Activated naive CD8-positive, alpha-beta T cell (primary cell): ENCODE results near the gene BIN1.
A peak's percentile ranks its signal among the peaks of the same experiment; 100 is the strongest.

Experiments used
- H3K27ac Mint-ChIP-seq: one replicate; pipeline ENCODE4 v1.8.0; 2021; ENCODE audit warnings: mixed read lengths
- H3K27me3 Mint-ChIP-seq: one replicate; pipeline ENCODE4 v1.8.0; 2021; ENCODE audit warnings: mixed read lengths
- H3K36me3 Mint-ChIP-seq: one replicate; pipeline ENCODE4 v1.8.0; 2021; ENCODE audit warnings: mixed read lengths
- H3K4me1 Mint-ChIP-seq: one replicate; pipeline ENCODE4 v1.8.0; 2021; ENCODE audit warnings: low read depth, mixed read lengths
- H3K4me3 Mint-ChIP-seq: one replicate; pipeline ENCODE4 v1.8.0; 2021; ENCODE audit warnings: mild to moderate bottlenecking, mixed read lengths
- H3K9me3 Mint-ChIP-seq: one replicate; pipeline ENCODE4 v1.8.0; 2021; ENCODE audit warnings: low read depth, mixed read lengths

Gene BIN1

DNA sequence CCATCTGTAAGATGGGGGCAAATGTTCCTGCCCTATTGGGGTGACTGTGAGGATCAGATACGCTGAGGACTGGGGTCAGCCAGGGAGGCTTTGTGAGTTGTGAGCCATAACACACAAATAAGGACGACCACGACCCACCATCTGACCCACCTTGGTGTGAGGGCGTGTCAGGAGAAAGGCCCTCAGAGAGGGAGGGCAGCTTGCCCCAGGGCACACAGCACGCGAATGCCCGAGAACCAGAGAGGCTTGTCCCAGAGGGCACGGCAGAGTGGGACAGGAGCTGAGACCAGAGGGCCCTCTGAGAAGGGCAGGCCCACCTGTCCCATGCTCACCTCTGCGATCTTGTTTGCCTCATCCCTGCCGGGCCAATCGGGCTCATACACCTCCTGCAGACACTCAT, 36.7 kb downstream of the BIN1 start:
- Mint-ChIP-seq H3K4me1 (peaks cover 27% of the 10 kb centered on the region), H3K36me3 (peaks cover 2% of the 10 kb centered on the region)

GRCh38 chr2:127069536-127069935, 37.4 kb downstream of the BIN1 start:
- no peak overlapping the region for H3K4me3 Mint-ChIP-seq
- peak overlapping the region; percentile 72 for H3K27ac Mint-ChIP-seq
- H3K36me3 Mint-ChIP-seq = peaks cover 2% of the 10 kb centered on the region
- no peaks in the 10 kb centered on the region for H3K9me3 Mint-ChIP-seq
- no peaks in the 10 kb centered on the region for H3K27me3 Mint-ChIP-seq
- H3K4me1 Mint-ChIP-seq = peaks cover 29% of the 10 kb centered on the region

More for the DNA sequence above, 36.7 kb downstream of the BIN1 start:
- Mint-ChIP-seq H3K4me3 (no peak overlapping the region), H3K27me3 (no peaks in the 10 kb centered on the region), H3K9me3 (no peaks in the 10 kb centered on the region), H3K27ac (peak overlapping the region; percentile 22)

GRCh38 chr2:127069003-127069402, 38.0 kb downstream of the BIN1 start:
- no peaks in the 10 kb centered on the region for H3K9me3 Mint-ChIP-seq
- peaks cover 2% of the 10 kb centered on the region for H3K36me3 Mint-ChIP-seq
- H3K4me3 Mint-ChIP-seq = no peak overlapping the region
- H3K4me1 Mint-ChIP-seq = peaks cover 25% of the 10 kb centered on the region
- H3K27ac Mint-ChIP-seq = peak overlapping the region; percentile 72
- no peaks in the 10 kb centered on the region for H3K27me3 Mint-ChIP-seq

DNA sequence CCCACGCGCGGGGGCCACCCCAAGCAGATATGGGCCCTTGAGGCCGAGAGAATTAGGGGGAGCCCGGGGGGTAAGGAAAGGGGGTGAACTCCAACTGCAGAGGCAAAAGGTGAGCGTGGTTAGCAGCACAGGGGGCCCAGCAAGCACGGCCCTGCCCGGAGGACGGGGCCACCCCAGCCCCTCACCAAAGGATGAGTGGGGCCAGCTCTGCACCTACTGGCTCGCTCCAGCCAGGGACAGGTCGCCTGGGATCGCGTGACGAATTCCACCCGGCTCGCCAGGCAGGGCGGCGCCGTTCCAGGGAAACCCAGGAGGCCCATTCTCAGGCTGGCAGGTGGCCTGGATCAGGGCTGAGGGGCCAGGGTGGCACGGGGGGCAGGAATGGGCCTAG, 38.6 kb downstream of the BIN1 start:
- Mint-ChIP-seq H3K4me1 (peaks cover 24% of the 10 kb centered on the region), H3K27me3 (no peaks in the 10 kb centered on the region), H3K36me3 (peaks cover 2% of the 10 kb centered on the region), H3K4me3 (no peak overlapping the region), H3K27ac (no peak overlapping the region), H3K9me3 (no peaks in the 10 kb centered on the region)

GRCh38 chr2:127067620-127068350, 39.2 kb downstream of the BIN1 start:
- H3K27me3 Mint-ChIP-seq = no peaks in the 10 kb centered on the region
- H3K4me3 Mint-ChIP-seq = no peak overlapping the region
- H3K27ac Mint-ChIP-seq = peak overlapping the region; percentile 36
- H3K4me1 Mint-ChIP-seq = peaks cover 24% of the 10 kb centered on the region
- H3K9me3 Mint-ChIP-seq = no peaks in the 10 kb centered on the region
- peaks cover 2% of the 10 kb centered on the region for H3K36me3 Mint-ChIP-seq

- Mint-ChIP-seq H3K4me3 (no peak overlapping the region), H3K4me1 (peaks cover 20% of the 10 kb centered on the region), H3K27me3 (no peaks in the 10 kb centered on the region), H3K9me3 (no peaks in the 10 kb centered on the region), H3K27ac (peak overlapping the region; percentile 34), H3K36me3 (peaks cover 2% of the 10 kb centered on the region)
Measured at GRCh38 chr2:127066942-127067341, 40.0 kb downstream of the BIN1 start.

- no peak overlapping the region for H3K4me3 Mint-ChIP-seq
- no peak overlapping the region for H3K27ac Mint-ChIP-seq
- peaks cover 2% of the 10 kb centered on the region for H3K36me3 Mint-ChIP-seq
- H3K27me3 Mint-ChIP-seq = no peaks in the 10 kb centered on the region
- peaks cover 16% of the 10 kb centered on the region for H3K4me1 Mint-ChIP-seq
- H3K9me3 Mint-ChIP-seq = no peaks in the 10 kb centered on the region
Measured at GRCh38 chr2:127065940-127066318, 41.0 kb downstream of the BIN1 start.

DNA sequence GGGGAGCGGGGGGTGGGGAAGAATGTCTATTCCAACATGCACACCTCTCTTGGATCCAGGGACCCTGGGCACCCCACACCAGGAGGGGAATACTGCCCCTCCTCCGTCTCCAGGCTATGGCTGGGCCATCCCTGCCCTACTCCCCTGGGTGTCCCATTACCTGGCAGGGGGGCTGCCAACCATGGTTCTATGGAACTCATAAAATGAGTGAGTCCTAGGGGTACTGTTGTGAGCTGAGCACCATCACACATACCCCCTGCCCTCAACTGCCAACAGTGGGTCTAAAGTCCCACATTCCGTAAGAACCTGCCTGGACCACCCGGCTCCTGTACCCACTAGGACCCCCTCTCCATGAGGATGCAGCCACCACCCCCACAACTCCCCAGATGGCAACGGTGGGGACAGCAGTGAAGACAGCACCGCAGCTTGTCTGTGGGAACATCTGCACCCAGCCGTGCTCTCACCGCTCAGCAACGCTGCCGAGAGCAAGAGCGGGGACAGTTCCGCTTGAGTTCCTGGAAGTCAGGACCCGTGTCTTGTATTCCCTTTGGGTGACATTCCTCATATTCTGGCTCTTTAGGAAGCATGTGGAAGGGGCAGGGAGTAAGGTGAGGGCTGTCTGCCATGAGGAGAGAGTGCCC, 41.5 kb downstream of the BIN1 start:
- Mint-ChIP-seq H3K4me3 (no peak overlapping the region), H3K36me3 (peaks cover 2% of the 10 kb centered on the region), H3K27me3 (no peaks in the 10 kb centered on the region), H3K9me3 (no peaks in the 10 kb centered on the region), H3K27ac (peak overlapping the region; percentile 17), H3K4me1 (peaks cover 13% of the 10 kb centered on the region)

GRCh38 chr2:127064642-127065250, 42.2 kb downstream of the BIN1 start:
- Mint-ChIP-seq H3K27ac (peak overlapping the region; percentile 41), H3K4me3 (no peak overlapping the region), H3K36me3 (peaks cover 2% of the 10 kb centered on the region), H3K4me1 (peaks cover 12% of the 10 kb centered on the region), H3K27me3 (no peaks in the 10 kb centered on the region), H3K9me3 (no peaks in the 10 kb centered on the region)

- Mint-ChIP-seq H3K4me1 (peaks cover 12% of the 10 kb centered on the region), H3K9me3 (no peaks in the 10 kb centered on the region), H3K27me3 (no peaks in the 10 kb centered on the region), H3K36me3 (peaks cover 2% of the 10 kb centered on the region), H3K27ac (no peak overlapping the region), H3K4me3 (no peak overlapping the region)
Measured at GRCh38 chr2:127063701-127064590, 43.0 kb downstream of the BIN1 start.

DNA sequence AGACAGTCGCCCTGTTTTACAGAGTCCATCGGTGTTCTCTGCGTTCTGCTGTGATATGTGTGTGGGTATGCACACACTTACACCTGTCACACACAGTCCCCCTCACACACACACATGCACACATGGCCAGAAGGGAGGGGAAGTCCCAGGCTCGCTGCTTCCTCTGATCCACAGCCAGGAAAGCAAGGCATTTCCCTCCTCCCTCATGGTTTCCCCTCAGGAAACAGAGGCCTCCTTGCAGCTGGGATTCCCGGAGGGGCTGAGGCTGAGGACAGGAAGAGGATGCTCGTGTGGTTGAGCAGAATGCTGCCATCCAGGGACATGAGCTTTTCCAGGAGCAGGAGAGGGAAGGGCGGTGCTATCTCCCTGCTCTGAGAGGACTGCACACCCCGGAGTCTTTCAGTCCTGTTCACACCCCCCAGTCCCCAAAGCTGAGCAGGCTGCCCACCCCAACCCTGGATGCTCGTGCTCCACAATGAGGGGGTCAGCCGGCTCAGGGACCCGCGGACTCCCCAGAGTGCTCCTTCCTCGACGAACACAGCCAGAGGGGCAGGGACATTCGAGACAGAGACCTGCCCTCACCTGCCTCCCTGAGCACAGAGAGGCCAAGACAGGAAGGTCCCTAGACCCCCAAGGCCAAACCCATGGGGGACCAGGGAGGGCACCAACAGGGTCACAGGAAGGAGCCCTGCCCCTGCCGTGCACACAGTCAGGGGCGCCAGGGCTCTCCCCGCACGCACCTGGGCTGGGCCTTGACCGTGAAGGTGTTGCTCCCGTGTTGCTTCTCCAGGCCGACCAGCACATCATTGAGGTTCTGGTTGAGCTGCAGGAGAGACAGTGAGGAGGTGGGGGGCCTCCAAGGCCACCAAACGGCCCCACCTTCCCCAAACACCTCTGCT, 45.3 kb downstream of the BIN1 start:
- Mint-ChIP-seq H3K9me3 (no peaks in the 10 kb centered on the region), H3K27me3 (no peaks in the 10 kb centered on the region), H3K4me1 (peaks cover 5% of the 10 kb centered on the region), H3K4me3 (no peak overlapping the region), H3K36me3 (no peaks in the 10 kb centered on the region), H3K27ac (no peak overlapping the region)

DNA sequence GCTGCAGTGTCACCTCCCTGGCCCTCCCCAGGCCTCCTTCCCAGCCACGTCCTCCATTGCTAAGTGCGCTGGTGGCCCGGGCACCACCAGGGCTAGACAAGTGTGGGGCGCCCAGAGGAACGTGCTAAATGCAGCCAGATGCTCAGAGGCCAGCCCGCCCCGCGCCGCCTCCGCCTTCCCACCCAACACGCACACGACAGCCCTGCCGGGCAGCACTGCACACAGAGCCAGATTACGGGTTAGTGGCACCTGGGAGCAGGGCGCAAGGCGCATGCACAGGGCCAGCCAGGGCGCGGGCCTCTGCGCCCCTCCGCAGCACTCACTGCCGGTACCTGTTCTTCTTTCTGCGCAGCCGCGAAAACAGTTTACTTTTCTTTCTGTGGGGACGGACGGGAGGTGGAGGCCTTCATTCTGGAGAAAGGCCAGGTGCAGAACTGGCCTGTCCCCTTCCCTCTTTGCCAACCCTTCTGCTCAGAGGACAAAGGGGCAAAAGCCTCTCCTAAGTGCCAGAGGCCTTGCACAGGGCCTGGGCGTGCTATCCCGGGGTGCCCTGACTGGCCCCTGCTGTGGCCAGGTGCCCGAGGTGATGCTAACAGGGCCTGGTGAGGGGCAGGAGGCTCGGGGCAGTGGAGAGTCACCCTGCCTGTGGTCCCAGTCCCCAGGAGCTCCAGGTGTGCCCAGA, 46.5 kb downstream of the BIN1 start:
- Mint-ChIP-seq H3K9me3 (no peaks in the 10 kb centered on the region), H3K4me3 (no peak overlapping the region), H3K27me3 (no peaks in the 10 kb centered on the region), H3K36me3 (no peaks in the 10 kb centered on the region), H3K27ac (no peak overlapping the region), H3K4me1 (peaks cover 5% of the 10 kb centered on the region)

DNA sequence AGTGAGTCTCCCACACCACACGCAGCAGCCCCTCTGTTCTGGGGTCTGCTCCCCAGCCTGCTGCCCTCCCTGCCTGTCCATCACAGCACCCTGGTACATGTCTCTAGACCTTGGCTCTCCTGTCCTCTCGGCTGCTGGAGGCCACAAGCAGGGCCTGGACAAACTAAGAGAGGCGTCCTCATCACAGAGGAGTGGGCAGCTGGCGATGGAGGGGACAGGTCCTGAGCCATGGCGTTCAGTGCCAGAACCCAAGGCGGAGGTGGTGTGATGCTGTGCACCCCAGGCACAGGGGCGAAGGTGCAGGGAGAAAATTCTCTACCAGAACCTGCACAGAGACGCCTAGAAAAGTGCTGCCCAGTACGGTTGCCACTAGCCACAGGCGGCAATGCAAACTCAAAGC, 47.4 kb downstream of the BIN1 start:
- Mint-ChIP-seq H3K27me3 (no peaks in the 10 kb centered on the region), H3K9me3 (no peaks in the 10 kb centered on the region), H3K27ac (no peak overlapping the region), H3K4me1 (peaks cover 2% of the 10 kb centered on the region), H3K4me3 (no peak overlapping the region), H3K36me3 (no peaks in the 10 kb centered on the region)

DNA sequence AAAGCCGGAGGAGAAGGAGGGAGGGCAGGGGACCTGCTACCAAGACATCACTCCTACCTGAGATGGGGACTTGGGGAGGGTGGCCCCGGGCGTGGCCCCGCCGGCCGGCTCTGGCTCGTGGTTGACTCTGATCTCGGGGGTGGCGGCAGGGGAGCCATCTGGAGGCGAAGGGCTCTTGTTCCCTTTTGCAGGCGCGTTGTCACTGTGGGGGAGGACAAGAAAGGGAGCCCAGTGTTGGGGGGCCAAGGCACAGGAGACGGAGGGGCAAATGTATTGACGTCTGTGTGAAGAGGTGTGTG, 48.1 kb downstream of the BIN1 start:
- Mint-ChIP-seq H3K9me3 (no peaks in the 10 kb centered on the region), H3K27ac (no peak overlapping the region), H3K27me3 (no peaks in the 10 kb centered on the region), H3K36me3 (no peaks in the 10 kb centered on the region), H3K4me3 (no peak overlapping the region), H3K4me1 (peaks cover 2% of the 10 kb centered on the region)
